ENCODE results near the gene NACC2.

- no peak for TF ChIP-seq CTCF (IDR thresholded peaks at IDR 0.05)
- no peak for TF ChIP-seq POLR2AphosphoS5 (IDR thresholded peaks at IDR 0.05; ENCODE audit: low read depth, low read length)
- no peak for TF ChIP-seq REST (IDR thresholded peaks at IDR 0.05; ENCODE audit: insufficient read depth in 1 of 2, low read depth in 2 of 2, low read length in 1 of 2)
- TF ChIP-seq TCF7L2 (IDR thresholded peaks at IDR 0.05; ENCODE audit: low read depth, low read length) = no peak
Observed at GRCh38 chr9:136121801-136122200, 26.7 kb upstream of the NACC2 start.
